NOMO-1 treated with dmso at 0.1 percent for 144 hours (cell line): Measurements from ENCODE around the gene KCNK7.

Experiments
- DNase-seq: peaks from one replicate; lab custom pipeline; 2025; ENCODE audit not compliant: unreplicated experiment; lab: John Stamatoyannopoulos, UW

Gene KCNK7

GRCh38 chr11:65589444-65590239 is 6.0 kb downstream of the KCNK7 start:
- no peak for DNase-seq

- peak; percentile 61 for DNase-seq
These were observed 7.2 kb downstream of the KCNK7 start for GRCh38 chr11:65588199-65589054.

GRCh38 chr11:65586676-65587075 is 8.9 kb downstream of the KCNK7 start:
- DNase-seq = no peak

- DNase-seq = no peak
These were observed 9.4 kb downstream of the KCNK7 start for GRCh38 chr11:65586247-65586630.

- DNase-seq = no peak
These were observed 10.0 kb downstream of the KCNK7 start for GRCh38 chr11:65585396-65586246.

GRCh38 chr11:65584723-65585171 is 10.9 kb downstream of the KCNK7 start:
- no peak for DNase-seq

- no peak for DNase-seq
These were observed 11.5 kb downstream of the KCNK7 start for GRCh38 chr11:65584106-65584505.

- DNase-seq = no peak
These were observed 12.0 kb downstream of the KCNK7 start for GRCh38 chr11:65583589-65583988.

GRCh38 chr11:65581928-65582327 is 13.7 kb downstream of the KCNK7 start:
- DNase-seq = no peak

GRCh38 chr11:65580756-65581155 is 14.8 kb downstream of the KCNK7 start:
- DNase-seq = no peak

- DNase-seq = no peak
These were observed 15.4 kb downstream of the KCNK7 start for GRCh38 chr11:65580031-65580692.

GRCh38 chr11:65579291-65579690 is 16.3 kb downstream of the KCNK7 start:
- no peak for DNase-seq

GRCh38 chr11:65578667-65579066 is 16.9 kb downstream of the KCNK7 start:
- DNase-seq = no peak

GRCh38 chr11:65578134-65578533 is 17.5 kb downstream of the KCNK7 start:
- no peak for DNase-seq

- DNase-seq = no peak
These were observed 17.9 kb downstream of the KCNK7 start for GRCh38 chr11:65577756-65578109.

GRCh38 chr11:65576867-65577755 is 18.5 kb downstream of the KCNK7 start:
- DNase-seq = peak; percentile 64

GRCh38 chr11:65576232-65576866 is 19.3 kb downstream of the KCNK7 start:
- no peak for DNase-seq

- DNase-seq = peak; percentile 47
These were observed 19.9 kb downstream of the KCNK7 start, which contains the start of gene EHBP1L1 for GRCh38 chr11:65575568-65576231. Gene EHBP1L1, plus strand, starts transcription at chr11:65576053. Its CDS starts 250 bp downstream, at chr11:65576303.
